Measurements from ENCODE around the gene OR6J1.
"Not testable (repeated sequence)": the region's sequence is repeated elsewhere in the genome, so short reads cannot be mapped to it uniquely, and the experiment has no call there.

The OR6J1 gene

GRCh38 chr14:22606380-22606779, 37.8 kb downstream of the OR6J1 start:
- no peak for DNase-seq (ENCODE audit: low read depth in 2 of 2)

DNA sequence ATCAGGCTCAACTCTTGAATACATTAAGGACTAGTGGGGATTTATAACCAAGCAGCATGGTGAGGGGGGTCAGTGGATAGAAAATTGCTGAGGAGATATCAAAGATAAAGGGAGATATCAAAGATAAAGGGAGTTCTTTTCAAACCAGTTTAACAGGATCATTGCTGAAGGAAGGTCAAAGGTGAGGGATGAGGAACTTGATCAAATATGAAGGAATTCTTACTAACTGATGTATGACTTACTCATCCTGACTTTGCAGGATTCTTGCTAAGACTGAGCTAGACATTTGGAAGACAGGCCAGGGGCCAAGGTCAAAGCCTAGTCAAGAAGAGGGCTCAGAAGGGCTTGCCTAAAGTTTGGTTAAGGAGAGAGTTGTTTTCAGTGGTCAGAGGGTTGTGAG, 41.3 kb downstream of the OR6J1 start:
- DNase-seq (ENCODE audit: low read depth in 2 of 2): no peak

GRCh38 chr14:22601996-22602395, 42.2 kb downstream of the OR6J1 start:
- no peak for DNase-seq (ENCODE audit: low read depth in 2 of 2)

DNA sequence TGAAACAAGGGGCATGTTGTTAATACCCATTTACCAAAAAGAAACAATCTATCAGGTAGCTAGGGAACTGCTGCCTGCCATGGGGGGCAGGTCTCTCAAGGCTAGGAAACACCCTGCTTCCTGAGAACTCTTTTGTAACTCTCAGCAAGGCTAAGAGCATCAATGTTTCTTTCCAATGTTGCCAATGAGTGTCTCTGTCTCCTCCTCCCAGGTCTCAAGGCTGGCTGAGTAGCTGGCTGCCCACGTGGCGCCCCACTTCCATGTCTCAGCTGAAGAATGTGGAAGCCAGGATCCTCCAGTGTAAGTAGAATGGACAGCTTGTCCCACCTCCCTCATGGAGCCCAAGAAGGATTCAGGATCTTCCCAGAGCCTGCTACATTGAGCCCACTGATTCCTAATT, 42.7 kb downstream of the OR6J1 start:
- no peak for DNase-seq (ENCODE audit: low read depth in 2 of 2)

GRCh38 chr14:22600027-22600426, 44.1 kb downstream of the OR6J1 start:
- no peak for DNase-seq (ENCODE audit: low read depth in 2 of 2)

DNA sequence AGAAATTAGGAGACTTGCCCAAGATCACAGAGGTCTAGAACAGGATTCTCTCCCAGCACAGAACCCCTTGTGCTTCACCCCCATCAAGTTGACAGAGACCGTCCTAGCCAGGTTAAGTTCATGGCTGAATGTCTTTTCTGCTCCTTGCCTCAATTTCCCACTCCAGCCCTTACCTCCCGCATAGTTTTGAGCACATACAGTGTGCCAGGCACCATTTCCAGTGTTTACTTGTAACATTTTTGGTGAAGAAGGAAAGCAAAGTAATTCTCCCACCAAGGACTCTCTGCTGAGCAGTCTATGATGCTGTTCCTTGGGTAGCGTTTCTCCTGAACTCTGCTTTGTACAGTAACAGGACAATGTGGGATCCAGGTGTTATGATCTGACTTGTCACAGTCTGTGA, 44.8 kb downstream of the OR6J1 start:
- DNase-seq (ENCODE audit: low read depth in 2 of 2): no peak

DNA sequence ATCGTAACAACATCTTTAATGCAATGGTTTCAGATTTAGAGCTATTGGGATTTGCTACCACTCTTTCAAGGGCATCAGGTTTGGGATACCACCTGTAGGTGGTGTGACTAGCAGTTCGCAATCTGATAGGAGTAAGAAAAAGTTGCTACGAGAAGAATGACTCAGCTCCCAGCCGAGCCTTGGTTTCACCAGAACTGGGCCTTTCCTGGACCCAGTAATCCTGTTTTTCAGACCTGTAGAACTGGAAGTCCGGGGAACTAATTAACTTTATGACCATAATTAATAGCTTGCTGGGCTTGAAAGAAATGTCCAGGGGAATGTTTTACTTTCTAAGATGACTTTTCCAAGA, 45.3 kb downstream of the OR6J1 start:
- DNase-seq (ENCODE audit: low read depth in 2 of 2): no peak

DNA sequence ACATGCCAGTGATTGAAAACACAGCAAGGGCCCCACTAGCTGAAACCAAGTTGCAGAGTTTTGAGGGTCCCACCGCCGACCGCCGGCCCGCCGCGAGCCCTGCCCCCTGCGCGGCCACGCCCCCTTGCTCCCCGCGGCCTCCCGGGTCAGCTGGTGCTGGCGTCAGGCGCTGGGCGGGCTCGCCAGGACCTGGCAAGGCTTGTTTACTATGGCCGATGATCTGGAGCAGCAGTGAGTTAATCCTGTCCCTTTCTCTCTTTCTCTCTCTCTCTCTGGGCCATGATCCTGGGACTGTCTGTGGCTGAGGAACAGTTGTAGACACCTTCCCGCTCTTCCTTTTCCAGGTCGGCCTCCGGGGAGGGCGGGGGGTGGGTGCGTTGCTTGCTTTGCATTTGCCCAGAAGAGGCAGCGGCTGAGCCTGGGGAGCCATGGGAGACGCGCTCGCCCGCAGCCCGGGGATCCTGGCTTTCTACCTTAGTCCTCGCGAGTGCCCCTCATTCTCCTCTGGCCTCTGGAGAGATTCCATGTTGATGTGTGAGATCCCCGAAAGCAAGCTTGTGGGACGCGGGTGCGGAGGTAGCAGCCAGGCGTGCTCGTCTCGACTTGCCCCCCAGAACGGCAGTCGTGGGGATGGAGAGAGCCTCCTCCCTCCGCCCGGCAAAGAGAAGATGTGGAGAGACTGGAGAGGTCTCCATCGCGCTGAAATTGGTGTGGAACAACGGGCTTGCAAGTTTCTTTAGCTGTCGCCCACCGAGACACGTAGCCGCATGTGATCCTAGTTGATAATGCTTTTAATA, 45.9 kb downstream of the OR6J1 start, which contains the start of gene ABHD4:
TSS of gene ABHD4 (plus strand) at position 202 of the 797 bp plus-strand sequence. CDS start at position 209, 7 bp downstream.
- DNase-seq (ENCODE audit: low read depth in 2 of 2): peak; percentile 12 to 18

DNA sequence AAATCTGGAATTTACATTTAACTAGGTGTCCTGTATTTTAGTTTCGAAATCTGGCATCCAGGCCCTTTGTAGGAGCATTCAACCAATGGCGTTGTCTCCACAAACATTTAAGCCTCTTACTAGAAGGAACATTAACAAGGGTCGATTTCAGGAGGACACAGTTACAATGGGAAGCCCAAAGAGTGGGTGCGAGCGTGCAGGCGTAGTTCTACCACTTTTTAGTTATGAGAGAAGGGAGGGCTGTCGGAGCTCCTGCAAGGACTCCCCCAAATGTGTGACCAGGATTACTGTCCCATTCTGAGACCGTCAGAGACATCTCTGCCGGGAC, 46.4 kb downstream of the OR6J1 start:
- no peak for DNase-seq (ENCODE audit: low read depth in 2 of 2)

GRCh38 chr14:22597265-22597664, 46.9 kb downstream of the OR6J1 start:
- DNase-seq (ENCODE audit: low read depth in 2 of 2): no peak

- no peak for DNase-seq (ENCODE audit: low read depth in 2 of 2)
These were observed 47.7 kb downstream of the OR6J1 start for GRCh38 chr14:22596354-22596879.

DNA sequence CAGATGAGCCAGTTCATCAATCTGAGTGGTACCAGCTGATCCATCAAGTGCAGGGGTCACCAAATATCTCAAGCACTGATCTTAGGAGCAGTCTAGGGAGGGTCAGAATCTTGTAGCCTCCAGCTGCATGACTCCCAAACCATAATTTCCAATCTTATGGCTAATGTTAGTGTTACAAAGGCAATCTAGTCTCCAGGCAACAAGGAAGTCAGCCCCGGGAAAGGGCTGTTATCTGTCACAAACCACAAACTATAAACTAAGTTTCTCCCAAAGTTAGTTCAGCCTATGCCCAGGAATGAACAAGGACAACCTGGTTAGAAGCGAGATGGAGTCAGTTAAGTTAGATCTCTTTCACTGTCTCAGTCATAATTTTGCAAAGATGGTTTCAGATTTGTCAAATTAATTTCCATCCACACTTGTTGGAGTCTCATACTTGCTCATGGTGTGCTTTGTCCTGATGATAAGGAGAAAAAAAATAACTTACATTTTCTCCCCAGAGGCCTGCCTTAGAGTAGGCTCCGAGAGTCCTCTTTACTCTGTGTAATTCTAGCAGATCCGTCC, 49.9 kb downstream of the OR6J1 start:
- DNase-seq (ENCODE audit: low read depth in 2 of 2): no peak

DNA sequence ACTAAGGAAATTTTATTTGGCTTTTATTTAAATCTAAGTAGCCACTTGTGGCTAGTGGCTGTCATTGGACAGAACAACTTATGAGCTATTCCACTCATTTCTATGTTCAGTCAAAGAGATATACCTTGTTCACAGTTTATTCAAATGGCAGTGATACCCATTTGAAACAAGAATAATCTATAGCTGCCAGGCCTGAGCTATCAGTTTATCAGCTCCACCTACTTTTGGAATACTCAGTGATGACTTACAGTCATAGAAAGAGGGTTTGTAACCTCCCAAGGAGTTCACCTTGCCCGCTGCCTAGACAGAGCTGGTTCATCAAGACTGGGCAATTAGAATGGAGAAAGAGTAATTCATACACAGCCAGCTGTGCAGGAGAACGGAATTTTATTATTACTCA, 50.6 kb downstream of the OR6J1 start:
- DNase-seq (ENCODE audit: low read depth in 2 of 2): no peak

DNA sequence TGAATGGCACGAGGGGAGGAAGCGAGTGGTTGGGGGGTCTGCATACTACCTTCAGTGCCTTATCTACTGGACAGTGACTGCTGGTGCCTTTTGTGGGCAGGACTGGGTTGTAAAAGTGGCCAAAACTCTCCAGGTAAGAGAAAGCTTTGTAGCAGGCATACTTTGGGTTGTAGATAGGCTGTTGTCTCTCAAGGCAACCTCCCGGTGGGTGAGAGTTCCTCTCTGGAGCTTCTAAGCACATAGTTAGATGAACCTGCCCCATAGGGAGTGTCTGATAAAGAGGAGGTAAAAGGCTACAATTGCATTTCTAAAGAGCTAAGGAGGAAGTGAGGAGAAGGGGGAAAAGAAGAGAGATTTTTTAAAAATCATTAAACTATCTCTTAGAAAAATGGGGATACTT, 51.0 kb downstream of the OR6J1 start:
- DNase-seq (ENCODE audit: low read depth in 2 of 2): no peak

DNA sequence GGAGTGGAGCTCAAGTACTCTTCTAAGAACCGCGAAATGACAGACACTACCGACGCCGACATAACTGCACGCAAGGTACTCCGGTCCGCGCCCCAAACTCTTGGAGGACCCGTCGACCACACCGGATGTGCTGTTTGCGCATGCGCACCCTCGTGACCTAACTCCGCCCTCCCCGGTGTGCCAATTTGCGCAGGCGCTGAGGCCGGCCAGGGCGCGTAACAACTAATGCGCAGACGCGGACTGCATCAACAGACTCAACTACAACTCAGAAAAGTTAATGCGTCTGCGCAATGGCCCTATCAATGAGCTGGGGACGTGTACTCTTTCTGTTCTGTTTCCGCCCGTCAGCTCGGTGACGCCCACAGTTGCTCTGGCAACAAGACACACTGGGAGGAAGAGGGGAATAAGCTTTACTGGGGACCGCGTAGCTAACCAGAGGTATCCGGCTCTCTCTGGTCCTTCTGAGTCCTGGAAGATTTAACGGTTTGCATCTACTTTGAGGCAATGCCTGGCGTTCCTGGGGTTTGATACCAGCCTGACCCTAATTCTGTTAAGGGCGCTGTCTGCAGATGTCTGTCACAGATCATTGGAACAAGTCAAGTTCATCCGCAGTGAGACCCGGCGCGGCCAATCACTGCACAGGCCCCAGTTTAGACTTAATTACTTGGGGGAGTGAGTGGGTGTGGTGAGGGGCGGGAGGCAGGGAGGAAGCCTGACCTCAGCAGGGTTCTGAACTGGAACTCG, 54.9 kb downstream of the OR6J1 start, which contains the start of gene DAD1:
TSS of gene DAD1 (minus strand) at position 129 of the 744 bp plus-strand sequence. CDS start at position 62, 67 bp downstream.
- peak; percentile 98 to 99 for DNase-seq (ENCODE audit: low read depth in 2 of 2)

DNA sequence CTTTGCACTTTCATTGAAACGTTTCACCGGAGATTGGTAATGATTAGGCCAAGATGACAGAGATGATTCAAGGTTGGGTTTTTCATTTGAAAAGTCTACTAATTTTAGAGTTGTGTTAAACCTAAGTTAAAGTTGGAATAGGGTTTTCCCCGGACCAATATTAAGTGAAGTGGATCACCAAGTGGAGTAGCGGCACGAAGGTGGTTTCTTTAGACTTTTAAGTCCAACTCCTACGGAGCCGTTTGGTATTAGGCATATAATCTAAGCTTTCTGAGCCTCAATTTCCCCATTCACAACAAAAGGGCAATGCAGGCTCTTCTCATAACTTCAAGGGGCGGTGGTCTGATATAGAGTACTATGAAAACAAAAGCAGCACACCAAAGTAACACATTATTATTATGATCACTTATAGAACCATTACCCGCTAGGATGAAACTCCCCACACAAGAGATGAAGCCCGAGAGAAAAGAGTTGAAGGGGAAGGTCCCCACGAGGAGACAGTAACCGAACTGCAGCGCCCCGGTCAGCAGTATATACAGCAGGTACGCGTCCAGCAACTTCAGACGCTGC, 55.5 kb downstream of the OR6J1 start:
- no peak for DNase-seq (ENCODE audit: low read depth in 2 of 2)

DNA sequence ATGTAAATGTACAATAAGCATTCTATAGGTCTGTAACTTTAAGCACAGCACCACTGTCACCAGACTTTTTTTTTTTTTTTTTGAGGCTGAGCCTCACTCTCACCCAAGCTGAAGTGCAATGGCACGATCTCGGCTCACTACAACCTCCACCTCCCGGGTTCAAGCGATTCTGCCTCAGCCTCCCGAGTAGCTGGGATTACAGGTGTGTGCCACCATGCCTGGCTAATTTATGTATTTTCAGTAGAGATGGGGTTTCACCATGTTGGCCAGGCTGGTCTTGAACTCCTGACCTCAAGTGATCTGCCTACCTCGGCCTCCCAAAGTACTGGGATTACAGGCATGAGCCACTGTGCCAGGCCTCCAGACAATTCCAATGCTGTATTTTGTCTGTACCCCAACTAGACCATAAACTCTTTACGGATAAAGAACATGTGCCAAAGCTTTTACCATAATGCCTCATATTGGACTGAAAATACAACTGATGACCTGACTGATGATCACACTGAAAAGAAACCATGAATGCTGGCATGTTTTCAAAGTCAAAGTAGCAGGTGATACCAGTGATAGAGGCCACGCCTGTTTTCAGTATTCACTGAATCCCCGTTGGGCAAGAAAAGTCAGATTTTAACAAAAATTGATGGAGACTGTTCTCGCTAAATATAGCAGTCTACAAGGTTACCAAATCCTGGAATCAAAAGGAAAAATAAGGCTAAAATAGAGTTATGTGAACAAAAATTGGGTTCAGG, 56.3 kb downstream of the OR6J1 start:
- DNase-seq (ENCODE audit: low read depth in 2 of 2): not testable (repeated sequence)

- DNase-seq (ENCODE audit: low read depth in 2 of 2): no peak
These were observed 56.9 kb downstream of the OR6J1 start for GRCh38 chr14:22587247-22587646.

GRCh38 chr14:22583994-22584393, 60.2 kb downstream of the OR6J1 start:
- DNase-seq (ENCODE audit: low read depth in 2 of 2): no peak

All from stimulated activated CD8-positive, alpha-beta memory T cell treated with anti-CD3 and anti-CD28 coated beads, Interleukin-15, amount 100 ng/mL, for 4 hours (primary cell).